ENCODE data around the gene ANKRD33B.

DNA sequence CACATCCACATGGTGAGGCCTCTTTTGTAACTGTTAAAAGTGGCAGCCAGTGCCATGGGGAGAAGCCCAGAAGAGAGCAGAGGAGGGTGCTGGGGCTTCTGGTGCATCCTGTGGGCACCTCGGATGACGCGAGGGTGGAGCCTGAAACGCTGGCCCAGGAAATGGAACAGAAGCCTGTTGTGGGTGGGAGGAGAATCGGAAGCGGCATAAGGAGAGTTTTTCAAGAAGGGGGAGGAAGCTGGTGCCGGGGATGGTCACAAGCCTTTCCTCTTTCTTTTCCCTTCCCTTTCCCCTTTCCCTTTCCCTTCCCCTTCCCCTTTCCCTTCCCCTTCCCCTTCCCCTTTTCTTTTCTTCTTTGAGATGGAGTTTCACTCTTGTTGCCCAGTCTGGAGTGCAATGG, 12.9 kb downstream of the ANKRD33B start:
- TF ChIP-seq YY1 (IDR thresholded peaks at IDR 0.05; ENCODE audit: insufficient read depth, insufficient read length): no peak
- no peak for TF ChIP-seq SUZ12 (IDR thresholded peaks at IDR 0.05; ENCODE audit: extremely low read depth, insufficient read depth, insufficient read length)
- TF ChIP-seq ZNF274 (IDR thresholded peaks at IDR 0.05; ENCODE audit: low read depth, low read length): no peak

Measured in NT2/D1 (cell line).